Cardiac muscle cell (in vitro differentiated cells and primary cell): ENCODE results near the gene ARF1. TPM values are rescaled to one million over a fixed set of nuclear protein-coding genes. Genes with fewer than 3 reads are reported as not detected.

Experiments
- DNase-seq, 2 donors: peaks; one replicate each; pipeline versions ENCODE4 v3.0.0 to v3.0.0-alpha.2; 2010 to 2017; ENCODE audit warnings: low read depth in 1 of 2, low spot score in 1 of 2
- H3K27ac ChIP-seq: fragments of 200-600 bp; sonication (generic); 2 replicates; pipeline ENCODE4 v1.5.1; 2016
- H3K27me3 ChIP-seq: fragments of 200-600 bp; sonication (generic); 2 replicates; pipeline ENCODE4 v1.6.0; 2016; ENCODE audit warnings: control low read depth
- H3K36me3 ChIP-seq: fragments of 200-600 bp; sonication (generic); 2 replicates; pipeline ENCODE4 v1.5.1; 2016; ENCODE audit warnings: control low read depth
- H3K4me1 ChIP-seq: fragments of 200-600 bp; sonication (generic); 2 replicates; pipeline ENCODE4 v1.8.1; 2017; ENCODE audit warnings: low read depth, mild to moderate bottlenecking, mixed run types
- H3K4me3 ChIP-seq: fragments of 200-600 bp; sonication (generic); 2 replicates; pipeline ENCODE4 v1.5.1; 2016; ENCODE audit warnings: mild to moderate bottlenecking
- H3K9me3 ChIP-seq: fragments of 200-600 bp; sonication (generic); 2 replicates; pipeline ENCODE4 v1.5.1; 2017; ENCODE audit warnings: low read depth, mild to moderate bottlenecking, control low read depth
- CTCF ChIP-seq: IDR thresholded peaks from 2 replicates; pipeline ENCODE4 v1.5.1; 2012; ENCODE audit warnings: low read depth, mild to moderate bottlenecking, low read length
- polyA plus RNA-seq: library from polyadenylated mRNA; unstranded; fragments of >200 nt; fragmentation: Nextera tagmentation; extraction: Ambion mirVana; gene quantifications from 2 replicates; pipeline ENCODE4 v1.2.1, GENCODE V29; 2016
- total RNA-seq: library from RNA; depleted of rRNA; stranded (reverse); fragments of >200 nt; gene quantifications from 2 replicates; pipeline ENCODE4 v1.2.3, GENCODE V29; 2016

ARF1 gene
- total and polyA plus RNA-seq, 2 experiments from 2014 or later, result 499 to 662 TPM

DNA sequence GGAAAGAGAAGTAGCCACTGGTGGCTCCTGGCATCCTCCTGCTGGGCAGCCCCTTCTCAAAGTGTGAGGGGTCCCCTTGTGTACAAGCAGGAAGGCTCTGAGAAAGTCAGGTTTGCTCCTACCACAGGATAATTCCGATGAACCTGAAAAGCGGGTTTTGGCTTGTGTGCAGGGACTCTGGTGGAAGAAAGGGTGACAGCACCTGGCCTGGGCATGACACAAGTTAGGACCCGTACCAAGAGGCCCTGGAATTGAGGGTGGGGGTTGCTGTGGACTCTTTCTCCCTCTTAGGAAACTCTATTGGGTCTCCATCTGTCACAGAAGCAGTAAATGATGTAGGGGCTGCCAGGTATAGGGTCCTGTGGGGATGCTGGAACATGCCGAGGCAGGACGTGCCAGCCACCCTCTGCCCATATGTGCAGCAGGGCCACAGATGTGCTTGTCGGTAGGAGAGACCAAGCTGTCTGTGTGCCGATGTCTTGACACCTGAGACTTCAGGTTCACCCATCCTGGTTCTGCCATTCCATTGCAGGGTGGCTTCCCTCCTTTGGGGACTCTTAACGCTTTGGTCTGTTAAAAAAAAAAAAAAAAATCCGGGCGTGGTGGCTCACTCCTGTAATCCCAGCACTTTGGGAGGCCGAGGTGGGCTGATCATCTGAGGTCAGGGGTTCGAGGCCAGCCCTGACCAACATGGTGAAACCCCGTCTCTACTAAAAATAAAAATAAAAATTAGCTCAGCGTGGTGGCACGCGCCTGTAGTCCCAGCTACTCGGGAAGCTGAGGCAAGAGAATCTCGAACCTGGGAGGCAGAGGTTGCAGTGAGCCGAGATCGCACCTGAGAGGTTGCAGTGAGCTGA is 10.8 kb downstream of the ARF1 start:
- H3K27me3 ChIP-seq, result no peaks in the 10 kb centered on the region
- H3K27ac ChIP-seq, result no peak overlapping the region
- peaks cover 12% of the 10 kb centered on the region for H3K4me1 ChIP-seq
- H3K4me3 ChIP-seq, result no peak overlapping the region
- peaks cover 7% of the 10 kb centered on the region for H3K36me3 ChIP-seq
- no peaks in the 10 kb centered on the region for H3K9me3 ChIP-seq
- no peak for TF ChIP-seq CTCF
- DNase-seq, result no peak

- peaks cover 19% of the 10 kb centered on the region for H3K36me3 ChIP-seq
Measured at GRCh38 chr1:228094432-228095016, 12.0 kb downstream of the ARF1 start.

GRCh38 chr1:228095161-228095560 is 12.7 kb downstream of the ARF1 start:
- no peaks in the 10 kb centered on the region for H3K4me1 ChIP-seq
- H3K27ac ChIP-seq, result peak overlapping the region; percentile 22
- H3K9me3 ChIP-seq, result no peaks in the 10 kb centered on the region
- peaks cover 23% of the 10 kb centered on the region for H3K36me3 ChIP-seq
- no peak for DNase-seq
- no peak overlapping the region for H3K4me3 ChIP-seq
- H3K27me3 ChIP-seq, result no peaks in the 10 kb centered on the region
- no peak for TF ChIP-seq CTCF

More at GRCh38 chr1:228094432-228095016, 12.0 kb downstream of the ARF1 start:
- DNase-seq, result no peak
- no peak overlapping the region for H3K27ac ChIP-seq
- TF ChIP-seq CTCF, result no peak
- no peaks in the 10 kb centered on the region for H3K27me3 ChIP-seq
- no peaks in the 10 kb centered on the region for H3K9me3 ChIP-seq
- peaks cover 1% of the 10 kb centered on the region for H3K4me1 ChIP-seq
- H3K4me3 ChIP-seq, result no peak overlapping the region

DNA sequence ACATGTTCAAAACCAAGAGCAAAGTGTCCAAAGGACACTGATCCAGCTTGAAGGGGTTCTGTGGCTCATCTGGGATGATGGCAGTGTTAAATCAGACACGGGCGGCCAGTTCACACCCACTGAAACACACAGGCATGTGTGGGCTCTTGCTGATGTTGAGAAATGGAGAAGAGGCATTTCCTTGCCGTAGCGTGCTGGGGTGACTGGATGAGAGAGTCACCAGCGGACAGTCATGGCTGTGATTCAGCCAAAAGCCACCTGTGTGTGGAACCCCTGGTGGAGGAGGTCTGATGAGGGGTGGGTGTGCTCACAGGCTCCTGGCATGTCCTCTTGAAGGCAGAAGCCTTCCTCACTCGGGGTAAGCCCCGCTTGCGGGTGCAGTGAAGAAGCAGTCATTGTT is 13.4 kb downstream of the ARF1 start:
- Histone ChIP-seq H3K9me3 (no peaks in the 10 kb centered on the region), H3K36me3 (peaks cover 26% of the 10 kb centered on the region), H3K27ac (no peak overlapping the region), H3K4me3 (no peak overlapping the region), H3K27me3 (no peaks in the 10 kb centered on the region), H3K4me1 (no peaks in the 10 kb centered on the region)
- no peak for TF ChIP-seq CTCF
- DNase-seq, result no peak

DNA sequence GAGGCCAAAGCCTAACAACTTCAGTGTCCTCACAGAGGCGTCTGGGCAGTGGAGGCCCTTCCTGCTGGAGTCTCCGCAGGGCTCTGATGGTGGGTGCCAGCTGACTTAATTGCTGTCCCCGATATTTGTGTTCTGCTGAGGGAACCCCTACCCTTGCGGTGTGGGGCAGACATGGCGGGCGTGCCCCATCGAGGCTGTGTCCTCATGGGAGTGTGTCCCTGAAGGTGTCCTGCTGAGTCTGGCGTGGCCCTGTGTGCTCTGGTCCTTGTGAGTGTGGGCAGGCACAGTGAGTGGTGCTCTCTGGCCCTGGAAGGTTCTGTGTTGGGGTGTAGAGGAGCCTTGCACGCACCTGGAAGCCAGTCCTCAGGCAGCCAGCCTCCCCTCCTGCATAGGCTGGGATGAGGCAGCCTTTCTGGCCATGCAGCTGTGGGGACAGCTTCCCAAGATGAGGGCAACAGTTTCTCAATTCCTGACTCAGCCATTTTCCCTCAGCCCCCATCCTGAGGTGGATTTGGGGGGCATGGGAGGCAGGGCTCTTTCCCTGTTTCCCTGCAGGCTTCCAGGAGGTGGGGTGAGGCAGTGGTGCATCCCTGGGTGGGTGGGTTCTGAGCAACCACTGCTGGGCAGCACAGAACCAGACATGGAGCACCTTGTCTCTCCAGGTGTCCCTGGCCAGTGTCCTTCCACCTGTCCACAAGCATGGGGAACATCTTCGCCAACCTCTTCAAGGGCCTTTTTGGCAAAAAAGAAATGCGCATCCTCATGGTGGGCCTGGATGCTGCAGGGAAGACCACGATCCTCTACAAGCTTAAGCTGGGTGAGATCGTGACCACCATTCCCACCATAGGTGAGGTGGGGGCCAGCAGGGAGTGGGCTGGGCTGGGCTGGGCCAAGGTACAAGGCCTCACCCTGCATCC is 14.2 kb downstream of the ARF1 start:
- peaks cover 27% of the 10 kb centered on the region for H3K36me3 ChIP-seq
- no peak for TF ChIP-seq CTCF

More for the DNA sequence above, 14.2 kb downstream of the ARF1 start:
- no peaks in the 10 kb centered on the region for H3K27me3 ChIP-seq
- H3K4me3 ChIP-seq, result no peak overlapping the region
- DNase-seq, result no peak
- no peaks in the 10 kb centered on the region for H3K9me3 ChIP-seq
- H3K27ac ChIP-seq, result no peak overlapping the region
- no peaks in the 10 kb centered on the region for H3K4me1 ChIP-seq
